Kidney epithelial cell (primary cell): ENCODE measurements around the gene TMEM190. TPM values are rescaled to one million over a fixed set of nuclear protein-coding genes. Genes with fewer than 3 reads are reported as not detected.
"Not testable (repeated sequence)": the region's sequence is repeated elsewhere in the genome, so short reads cannot be mapped to it uniquely, and the experiment has no call there.

Experiments used
- DNase-seq: peaks from one replicate; pipeline ENCODE4 v3.0.0-alpha.2; 2010; ENCODE audit warnings: low read depth
- H3K27me3 ChIP-seq: 2 replicates; pipeline ENCODE4 v1.6.0; 2011; ENCODE audit warnings: low read length; ENCODE audit not compliant: control insufficient read depth, insufficient read depth
- H3K36me3 ChIP-seq: 2 replicates; pipeline ENCODE4 v1.5.1; 2011; ENCODE audit warnings: low read length; ENCODE audit not compliant: control insufficient read depth, insufficient read depth
- H3K4me3 ChIP-seq: 2 replicates; pipeline ENCODE4 v1.5.1; 2011; ENCODE audit warnings: low read depth, mild to moderate bottlenecking, control low read depth, low read length
- CTCF ChIP-seq: IDR thresholded peaks from 2 replicates; pipeline ENCODE4 v1.5.1; 2011; ENCODE audit warnings: mild to moderate bottlenecking, moderate library complexity, low read length, control low read depth, inconsistent platforms; ENCODE audit not compliant: insufficient read depth, poor library complexity, severe bottlenecking
- total RNA-seq: library from RNA; depleted of rRNA; stranded (reverse); fragments of >200 nt; gene quantifications from 2 replicates; pipeline ENCODE4 v1.2.3, GENCODE V29; 2015

The TMEM190 gene
- not detected in 2 replicates for total RNA-seq

GRCh38 chr19:55376241-55376933 is at the start of gene TMEM190:
TMEM190 (plus strand) TSS chr19:55376826; CDS start chr19:55376854, 28 bp downstream.
- TF ChIP-seq CTCF, result no peak
- H3K4me3 ChIP-seq, result no peak within 1 kb of the TSS
- no peak for DNase-seq
- peaks cover 7% of the 10 kb centered on the region for H3K27me3 ChIP-seq
- no peaks in the 10 kb centered on the region for H3K36me3 ChIP-seq

GRCh38 chr19:55328774-55329318 is 47.8 kb upstream of the TMEM190 start:
- H3K36me3 ChIP-seq, DNase-seq, H3K4me3 ChIP-seq, H3K27me3 ChIP-seq: not testable (repeated sequence)

GRCh38 chr19:55329791-55330190 is 46.8 kb upstream of the TMEM190 start:
- DNase-seq, H3K36me3 ChIP-seq, H3K4me3 ChIP-seq: not testable (repeated sequence)

GRCh38 chr19:55333870-55334269 is 42.8 kb upstream of the TMEM190 start:
- Histone ChIP-seq H3K27me3 (no peaks in the 10 kb centered on the region), H3K4me3 (no peak overlapping the region), H3K36me3 (no peaks in the 10 kb centered on the region)
- no peak for TF ChIP-seq CTCF
- DNase-seq, result no peak

More at GRCh38 chr19:55329791-55330190, 46.8 kb upstream of the TMEM190 start:
- H3K27me3 ChIP-seq, result not testable (repeated sequence)

GRCh38 chr19:55336101-55336500 is 40.5 kb upstream of the TMEM190 start:
- Histone ChIP-seq H3K4me3 (no peak overlapping the region), H3K36me3 (no peaks in the 10 kb centered on the region), H3K27me3 (no peaks in the 10 kb centered on the region)
- TF ChIP-seq CTCF, result no peak
- DNase-seq, result no peak

- Histone ChIP-seq H3K27me3 (no peaks in the 10 kb centered on the region), H3K36me3 (peaks cover 1% of the 10 kb centered on the region), H3K4me3 (peak within 1 kb of the TSS; percentile 86)
- DNase-seq, result peak; percentile 100
- peak; percentile 42 for TF ChIP-seq CTCF
Measured at GRCh38 chr19:55339105-55339888, 37.3 kb upstream of the TMEM190 start, which contains the start of gene KMT5C. KMT5C (plus strand) TSS chr19:55339876; CDS start chr19:55341937, 2,061 bp downstream.
